Medulla oblongata (tissue), 1 donor: Measurements from ENCODE around the gene SPSB1.
"Not testable (repeated sequence)": the region's sequence is repeated elsewhere in the genome, so short reads cannot be mapped to it uniquely, and the experiment has no call there.

Experiments used
- DNase-seq: peaks from one replicate; pipeline ENCODE4 v3.0.0-alpha.2; 2015; ENCODE audit errors: extremely low spot score

Gene SPSB1

GRCh38 chr1:9363061-9363471 lies 70.4 kb downstream of the SPSB1 start:
- DNase-seq = peak; percentile 90

GRCh38 chr1:9366298-9366697 lies 73.6 kb downstream of the SPSB1 start:
- no peak for DNase-seq

- no peak for DNase-seq
Measured at GRCh38 chr1:9366943-9367780, 74.5 kb downstream of the SPSB1 start.

- DNase-seq = no peak
Measured at GRCh38 chr1:9367806-9368205, 75.1 kb downstream of the SPSB1 start.

GRCh38 chr1:9368356-9368755 lies 75.7 kb downstream of the SPSB1 start:
- DNase-seq = no peak

GRCh38 chr1:9369964-9370788 lies 77.5 kb downstream of the SPSB1 start:
- no peak for DNase-seq

- no peak for DNase-seq
Measured at GRCh38 chr1:9371391-9371935, 78.8 kb downstream of the SPSB1 start.

- DNase-seq = no peak
Measured at GRCh38 chr1:9371951-9372350, 79.3 kb downstream of the SPSB1 start.

GRCh38 chr1:9373619-9374018 lies 80.9 kb downstream of the SPSB1 start:
- no peak for DNase-seq

GRCh38 chr1:9374748-9375341 lies 82.2 kb downstream of the SPSB1 start:
- no peak for DNase-seq

- DNase-seq = no peak
Measured at GRCh38 chr1:9375912-9376311, 83.2 kb downstream of the SPSB1 start.

- DNase-seq = no peak
Measured at GRCh38 chr1:9376430-9376829, 83.7 kb downstream of the SPSB1 start.

- DNase-seq = no peak
Measured at GRCh38 chr1:9376886-9377333, 84.2 kb downstream of the SPSB1 start.

- no peak for DNase-seq
Measured at GRCh38 chr1:9378801-9379200, 86.1 kb downstream of the SPSB1 start.

- no peak for DNase-seq
Measured at GRCh38 chr1:9380711-9381110, 88.0 kb downstream of the SPSB1 start.

- no peak for DNase-seq
Measured at GRCh38 chr1:9382643-9383491, 90.2 kb downstream of the SPSB1 start.

GRCh38 chr1:9384128-9384527 lies 91.4 kb downstream of the SPSB1 start:
- DNase-seq = no peak

GRCh38 chr1:9384751-9385245 lies 92.1 kb downstream of the SPSB1 start:
- peak; percentile 66 for DNase-seq

- not testable (repeated sequence) for DNase-seq
Measured at GRCh38 chr1:9385392-9385791, 92.7 kb downstream of the SPSB1 start.

GRCh38 chr1:9385801-9386573 lies 93.3 kb downstream of the SPSB1 start:
- DNase-seq = no peak
